Activated CD4-positive, alpha-beta T cell treated with anti-CD3 and anti-CD28 coated beads, Interleukin-2, Interleukin-6, amounts not matched to agents 100 ng/mL and 50 ng/mL, durations not matched to agents 16 hours and 8 hours (primary cell): Measurements from ENCODE around the gene CASKIN1.

Experiments
- DNase-seq: peaks from one replicate; pipeline ENCODE4 v3.0.0-alpha.2; 2020

The CASKIN1 gene

GRCh38 chr16:2127630-2128280, 68.7 kb downstream of the CASKIN1 start:
- DNase-seq = peak; percentile 71
